Fibroblast of pulmonary artery (primary cell): ENCODE measurements around the gene MTMR1.
A peak's percentile ranks its signal among the peaks of the same experiment; 100 is the strongest.

Experiments used
- DNase-seq: peaks from one replicate; pipeline ENCODE4 v3.0.0-alpha.2; 2010; ENCODE audit warnings: low read depth
- H3K4me3 ChIP-seq: replicated peaks from 2 replicates; pipeline ENCODE4 v1.5.1; 2011; ENCODE audit warnings: low read depth, mild to moderate bottlenecking, control low read depth, low read length, moderate library complexity
- TF ChIP-seq, protein P1 (sequence below): IDR thresholded peaks from 2 replicates; pipeline ENCODE4 v1.5.1; 2011; ENCODE audit warnings: mild to moderate bottlenecking, control low read depth, low read length, inconsistent platforms; ENCODE audit errors: missing control alignments

The MTMR1 gene

DNA sequence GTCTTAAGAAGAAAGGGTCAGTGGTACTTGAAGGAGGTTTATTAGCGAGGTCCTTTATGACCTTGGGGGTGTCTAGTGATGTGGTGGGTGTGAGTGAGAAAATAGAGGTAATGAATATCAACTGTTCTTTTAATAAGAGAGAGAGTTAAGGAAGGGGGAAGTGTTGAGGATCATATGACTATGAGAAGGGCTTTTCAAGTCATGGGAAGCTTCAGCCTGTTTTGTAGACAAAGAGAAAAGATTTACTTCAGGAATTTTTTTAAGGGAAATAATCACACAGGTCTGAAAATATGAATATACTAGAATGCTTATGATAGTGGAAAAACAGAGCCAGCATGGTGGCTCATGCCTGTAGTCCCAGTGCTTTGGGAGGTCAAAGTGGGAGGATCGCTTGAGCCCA, 41.3 kb upstream of the MTMR1 start:
- TF ChIP-seq, protein P1, sequence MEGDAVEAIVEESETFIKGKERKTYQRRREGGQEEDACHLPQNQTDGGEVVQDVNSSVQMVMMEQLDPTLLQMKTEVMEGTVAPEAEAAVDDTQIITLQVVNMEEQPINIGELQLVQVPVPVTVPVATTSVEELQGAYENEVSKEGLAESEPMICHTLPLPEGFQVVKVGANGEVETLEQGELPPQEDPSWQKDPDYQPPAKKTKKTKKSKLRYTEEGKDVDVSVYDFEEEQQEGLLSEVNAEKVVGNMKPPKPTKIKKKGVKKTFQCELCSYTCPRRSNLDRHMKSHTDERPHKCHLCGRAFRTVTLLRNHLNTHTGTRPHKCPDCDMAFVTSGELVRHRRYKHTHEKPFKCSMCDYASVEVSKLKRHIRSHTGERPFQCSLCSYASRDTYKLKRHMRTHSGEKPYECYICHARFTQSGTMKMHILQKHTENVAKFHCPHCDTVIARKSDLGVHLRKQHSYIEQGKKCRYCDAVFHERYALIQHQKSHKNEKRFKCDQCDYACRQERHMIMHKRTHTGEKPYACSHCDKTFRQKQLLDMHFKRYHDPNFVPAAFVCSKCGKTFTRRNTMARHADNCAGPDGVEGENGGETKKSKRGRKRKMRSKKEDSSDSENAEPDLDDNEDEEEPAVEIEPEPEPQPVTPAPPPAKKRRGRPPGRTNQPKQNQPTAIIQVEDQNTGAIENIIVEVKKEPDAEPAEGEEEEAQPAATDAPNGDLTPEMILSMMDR: no peak
- H3K4me3 ChIP-seq: no peak overlapping the region
- DNase-seq: no peak

DNA sequence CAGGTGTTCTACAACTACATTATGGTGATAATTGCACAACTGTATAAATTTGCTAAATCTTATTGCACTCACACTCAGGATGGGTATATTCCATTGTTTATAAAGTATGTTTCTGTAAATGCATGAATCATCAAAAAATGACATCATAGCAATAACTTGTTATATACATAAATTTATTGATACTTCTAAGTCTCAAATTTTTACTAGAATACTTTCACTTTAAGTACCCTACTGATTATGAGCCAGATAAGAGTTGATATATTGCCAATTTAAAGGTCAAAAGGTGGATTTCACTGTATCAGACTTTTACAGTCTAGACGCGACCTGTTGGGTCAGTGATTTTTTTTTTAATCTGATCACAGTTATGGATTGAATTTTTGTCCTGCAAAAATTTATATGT, 37.4 kb upstream of the MTMR1 start:
- no peak for DNase-seq
- TF ChIP-seq, protein P1: no peak
- no peak overlapping the region for H3K4me3 ChIP-seq

DNA sequence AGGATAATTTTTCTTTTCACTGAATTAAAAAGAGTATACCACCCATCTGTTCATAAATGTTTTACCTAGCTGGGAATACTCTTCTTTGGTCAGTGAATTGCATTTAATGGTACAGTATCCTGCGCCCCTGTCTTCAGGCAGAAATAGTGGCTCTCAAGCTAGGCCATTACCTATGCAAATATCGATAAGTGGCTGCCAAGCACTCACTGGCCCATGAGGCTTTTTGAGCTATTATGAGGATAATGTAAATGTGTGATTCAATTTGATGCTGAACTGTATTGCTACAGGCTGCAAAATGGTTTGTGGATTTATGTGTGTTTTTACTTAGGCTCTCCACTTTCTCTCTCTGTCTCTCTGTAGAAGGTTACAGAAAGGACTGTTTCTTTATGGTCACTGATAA, 30.1 kb upstream of the MTMR1 start:
- H3K4me3 ChIP-seq: no peak overlapping the region
- TF ChIP-seq, protein P1: no peak
- DNase-seq: no peak

DNA sequence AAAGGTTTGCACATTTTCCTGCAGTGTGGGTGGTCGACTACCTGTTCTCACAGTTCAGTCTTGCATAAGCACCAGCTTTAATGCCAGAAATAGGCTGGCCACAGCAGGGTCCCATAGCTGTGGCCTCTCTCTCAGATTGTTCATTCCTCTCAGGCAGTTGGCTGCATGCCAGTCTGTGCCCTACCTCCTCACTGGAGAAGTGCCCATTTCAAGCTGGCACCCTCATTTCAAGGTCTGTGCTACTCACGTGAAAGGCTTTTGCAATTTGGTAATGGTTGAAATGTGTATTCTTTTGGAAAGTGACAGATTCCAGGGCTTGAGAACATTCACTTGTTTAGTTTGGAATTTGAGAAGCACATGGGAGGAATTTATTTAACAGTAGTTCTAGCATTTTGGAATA, 28.9 kb upstream of the MTMR1 start:
- TF ChIP-seq, protein P1: no peak
- no peak for DNase-seq
- H3K4me3 ChIP-seq: no peak overlapping the region

DNA sequence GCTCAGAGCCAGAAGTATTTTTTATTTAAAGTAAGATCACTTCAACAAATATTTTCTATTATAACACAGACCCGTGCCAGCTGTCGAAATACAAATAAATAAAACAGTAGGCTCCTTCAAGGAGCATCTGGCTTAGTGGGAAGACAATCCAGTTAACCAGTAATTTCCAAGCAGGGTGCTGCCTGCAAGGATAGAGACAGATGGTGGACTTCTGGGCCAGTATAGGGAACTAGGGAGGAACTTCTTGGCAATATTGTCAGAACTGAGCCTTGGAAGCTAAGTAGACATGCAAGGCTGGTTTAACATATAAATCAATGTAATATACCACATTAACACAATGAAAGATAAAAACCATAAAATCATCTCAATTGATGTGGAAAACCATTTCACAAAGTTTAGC, 17.0 kb upstream of the MTMR1 start:
- TF ChIP-seq, protein P1: no peak
- no peak overlapping the region for H3K4me3 ChIP-seq
- DNase-seq: no peak

DNA sequence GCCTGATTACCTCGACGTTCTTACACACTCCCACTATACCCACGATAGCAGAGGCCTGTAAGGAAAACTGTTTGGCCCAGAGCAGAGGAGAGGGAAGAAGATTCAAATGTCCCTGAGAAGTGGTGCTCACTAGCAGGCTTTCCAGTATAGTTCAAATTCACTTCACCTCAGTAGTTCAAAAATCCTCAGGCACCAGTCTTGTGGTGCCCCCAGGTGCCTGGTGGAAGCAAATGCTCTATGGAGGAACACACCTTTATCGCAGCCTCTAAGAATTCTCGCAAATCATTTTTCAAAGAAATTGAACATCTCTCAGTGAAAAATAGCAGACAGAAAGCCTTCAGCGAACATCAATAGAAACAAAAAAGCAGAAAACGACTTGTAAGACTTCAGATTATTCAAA, 12.2 kb upstream of the MTMR1 start:
- TF ChIP-seq, protein P1: peak; percentile 42
- no peak overlapping the region for H3K4me3 ChIP-seq
- peak; percentile 49 for DNase-seq

DNA sequence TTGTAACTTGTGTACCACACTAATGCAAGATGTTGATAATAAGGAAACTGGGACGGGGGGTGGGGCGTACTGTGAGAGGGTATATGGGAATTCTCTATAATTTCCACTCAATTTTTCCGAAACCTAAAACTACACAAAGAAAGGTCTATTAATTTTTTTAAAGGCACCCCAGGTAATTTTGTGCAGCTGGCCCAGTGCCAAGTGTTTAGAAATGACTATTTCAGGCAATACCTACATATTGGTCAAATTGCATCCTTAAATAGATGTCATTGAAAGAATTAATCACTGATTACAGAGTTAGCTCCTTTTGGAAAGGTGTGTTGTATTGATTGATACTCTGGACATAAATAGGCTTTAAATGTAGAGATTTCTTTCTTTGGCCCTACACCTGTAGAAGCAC, 10.1 kb upstream of the MTMR1 start:
- TF ChIP-seq, protein P1: no peak
- no peak for DNase-seq
- H3K4me3 ChIP-seq: no peak overlapping the region
